ENCODE results near the gene GOLT1B.

DNA sequence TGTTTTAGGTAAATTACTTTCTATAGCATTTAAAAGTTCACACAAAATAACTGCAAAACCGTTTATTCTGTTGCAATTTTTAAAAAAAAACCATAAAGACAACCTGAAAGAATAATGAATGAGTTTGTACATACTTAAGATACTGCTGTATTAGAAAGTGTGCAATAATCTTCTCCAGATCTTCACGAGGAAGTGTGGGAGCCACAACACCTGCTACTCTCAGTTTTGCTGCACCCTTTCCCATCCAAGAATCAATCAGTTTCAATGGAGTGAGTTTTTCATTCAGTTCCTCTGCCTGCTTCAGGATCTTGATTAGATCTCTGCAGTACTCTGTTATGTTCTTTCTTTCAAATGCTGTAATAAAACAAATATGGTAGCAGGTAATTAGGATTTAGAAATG, 30.3 kb upstream of the GOLT1B start:
- TF ChIP-seq, protein P1, sequence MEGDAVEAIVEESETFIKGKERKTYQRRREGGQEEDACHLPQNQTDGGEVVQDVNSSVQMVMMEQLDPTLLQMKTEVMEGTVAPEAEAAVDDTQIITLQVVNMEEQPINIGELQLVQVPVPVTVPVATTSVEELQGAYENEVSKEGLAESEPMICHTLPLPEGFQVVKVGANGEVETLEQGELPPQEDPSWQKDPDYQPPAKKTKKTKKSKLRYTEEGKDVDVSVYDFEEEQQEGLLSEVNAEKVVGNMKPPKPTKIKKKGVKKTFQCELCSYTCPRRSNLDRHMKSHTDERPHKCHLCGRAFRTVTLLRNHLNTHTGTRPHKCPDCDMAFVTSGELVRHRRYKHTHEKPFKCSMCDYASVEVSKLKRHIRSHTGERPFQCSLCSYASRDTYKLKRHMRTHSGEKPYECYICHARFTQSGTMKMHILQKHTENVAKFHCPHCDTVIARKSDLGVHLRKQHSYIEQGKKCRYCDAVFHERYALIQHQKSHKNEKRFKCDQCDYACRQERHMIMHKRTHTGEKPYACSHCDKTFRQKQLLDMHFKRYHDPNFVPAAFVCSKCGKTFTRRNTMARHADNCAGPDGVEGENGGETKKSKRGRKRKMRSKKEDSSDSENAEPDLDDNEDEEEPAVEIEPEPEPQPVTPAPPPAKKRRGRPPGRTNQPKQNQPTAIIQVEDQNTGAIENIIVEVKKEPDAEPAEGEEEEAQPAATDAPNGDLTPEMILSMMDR (IDR thresholded peaks at IDR 0.05): no peak
- no peak for TF ChIP-seq POLR2A (IDR thresholded peaks at IDR 0.05)
- TF ChIP-seq POLR2AphosphoS5 (IDR thresholded peaks at IDR 0.05): no peak

All from breast epithelium (tissue), 3 donors.